ACHN (cell line): ENCODE results near the gene RNF220.

Experiments
- DNase-seq: peaks from one replicate; pipeline ENCODE4 v3.0.0-alpha.2; 2015
- in situ Hi-C: cut with HindIII; loops from 2 replicates; pipeline ENCODE4 v1.10.0; 2017; ENCODE audit warnings: low sequenced_read_pairs, low pct_ligation_motif_present, low pct_unique_long_range_greater_than_20kb

Gene RNF220

DNA sequence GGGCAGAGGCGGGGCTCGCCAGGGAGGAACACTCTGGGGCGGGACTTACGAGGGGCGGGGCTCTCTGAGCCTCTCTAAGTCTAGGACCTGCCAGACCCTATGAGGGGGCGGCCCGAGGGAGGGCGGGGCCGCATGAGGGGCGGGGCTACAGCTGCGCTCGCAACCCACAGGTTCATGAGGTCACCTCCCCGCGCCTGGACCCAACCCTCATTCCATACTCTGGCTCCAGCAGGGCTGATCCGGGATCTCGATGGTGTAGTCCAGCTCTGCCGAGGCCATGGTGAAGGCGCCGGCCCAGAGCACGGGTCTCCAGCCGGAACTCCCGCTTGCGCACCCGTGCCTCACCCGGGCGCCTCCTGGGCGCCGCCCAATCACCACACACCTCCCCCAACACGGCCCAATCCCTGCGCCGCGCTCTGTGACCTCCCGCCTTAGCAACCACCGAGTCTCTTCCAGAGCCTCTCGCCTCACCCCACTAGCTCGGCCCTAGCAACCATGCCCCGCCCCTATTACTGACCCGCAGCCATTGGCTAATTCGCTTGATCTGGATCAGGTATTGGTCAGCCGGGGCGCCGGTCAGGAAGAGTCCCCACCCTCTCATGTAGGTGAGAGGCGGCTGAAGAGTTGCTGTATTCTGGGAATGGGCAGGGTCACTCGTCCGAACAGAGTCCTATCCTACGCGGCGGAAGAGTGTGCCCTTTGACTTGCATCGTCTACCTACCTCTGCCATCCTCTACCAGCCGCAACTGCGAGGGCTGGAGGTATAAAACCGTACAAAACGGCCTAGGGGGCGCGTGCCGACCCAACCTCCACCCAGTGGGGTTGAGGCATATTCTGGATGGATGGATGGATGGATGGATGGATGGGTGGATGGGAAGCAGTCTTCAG, 269.3 kb downstream of the RNF220 start, which contains the start of the genes ARMH1 and TMEM53:
Gene ARMH1 (plus strand): TSS at position 602 of the 888 bp plus-strand sequence. CDS start 14,984 bp downstream, outside the sequence.
Gene TMEM53 (minus strand): TSS at position 369 of the 888 bp plus-strand sequence. CDS start 90 bp downstream, at position 279.
- in situ Hi-C loops = no loop called here
- peak; percentile 98 for DNase-seq

DNA sequence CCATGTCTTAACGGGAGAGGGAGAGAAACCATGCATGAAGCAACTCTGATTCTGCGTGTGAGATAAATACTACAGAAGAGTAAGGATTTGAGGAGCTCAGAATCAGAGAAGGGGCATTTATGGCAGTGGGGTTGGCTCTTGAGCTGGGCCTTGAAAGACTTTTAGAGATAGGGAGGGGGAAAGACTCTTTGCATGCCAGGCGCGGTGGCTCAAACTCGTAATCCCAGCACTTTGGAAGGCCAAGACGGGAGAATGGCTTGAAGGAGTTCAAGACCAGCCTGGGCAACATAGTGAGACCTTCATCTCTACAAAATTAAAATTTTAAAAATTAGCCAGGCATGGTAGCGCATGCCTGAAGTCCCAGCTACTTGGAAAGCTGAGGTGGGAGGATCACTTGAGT, 270.1 kb downstream of the RNF220 start:
- no peak for DNase-seq
- in situ Hi-C loops = no loop called here

DNA sequence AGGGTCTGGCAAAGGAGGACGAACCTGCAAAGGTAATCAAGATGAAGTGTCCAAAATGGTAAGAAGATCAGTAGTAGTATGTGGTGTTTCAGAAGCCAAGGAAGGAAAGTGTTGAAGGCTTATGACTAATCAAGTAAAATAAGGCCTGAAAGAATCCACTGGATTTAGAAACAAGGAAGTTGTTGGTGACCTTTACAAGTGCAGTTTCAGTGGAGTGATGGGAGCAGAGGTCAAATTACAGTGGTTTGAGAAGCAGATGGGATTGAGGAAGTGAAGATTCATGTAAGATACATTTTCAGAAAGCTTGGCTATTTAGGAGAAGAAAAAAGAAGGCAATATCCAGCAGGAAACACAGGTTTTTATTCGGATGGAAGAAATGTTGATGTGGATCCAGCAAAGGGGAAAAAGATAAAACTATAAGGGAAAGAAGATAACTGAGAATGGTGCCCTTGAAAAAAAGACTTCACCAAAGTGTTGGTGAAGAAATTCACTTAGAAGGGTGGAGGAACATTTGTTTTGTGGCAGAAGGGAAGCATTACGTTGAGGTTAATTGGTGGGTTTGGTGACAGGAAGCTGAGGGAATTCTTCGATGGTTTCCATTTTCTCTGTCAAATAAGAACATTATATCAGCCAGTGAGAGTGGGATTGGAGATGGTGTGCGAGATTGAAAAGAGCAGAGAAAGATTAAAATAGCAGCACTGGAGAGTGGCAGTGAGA, 271.6 kb downstream of the RNF220 start:
- in situ Hi-C loops = no loop called here
- no peak for DNase-seq

DNA sequence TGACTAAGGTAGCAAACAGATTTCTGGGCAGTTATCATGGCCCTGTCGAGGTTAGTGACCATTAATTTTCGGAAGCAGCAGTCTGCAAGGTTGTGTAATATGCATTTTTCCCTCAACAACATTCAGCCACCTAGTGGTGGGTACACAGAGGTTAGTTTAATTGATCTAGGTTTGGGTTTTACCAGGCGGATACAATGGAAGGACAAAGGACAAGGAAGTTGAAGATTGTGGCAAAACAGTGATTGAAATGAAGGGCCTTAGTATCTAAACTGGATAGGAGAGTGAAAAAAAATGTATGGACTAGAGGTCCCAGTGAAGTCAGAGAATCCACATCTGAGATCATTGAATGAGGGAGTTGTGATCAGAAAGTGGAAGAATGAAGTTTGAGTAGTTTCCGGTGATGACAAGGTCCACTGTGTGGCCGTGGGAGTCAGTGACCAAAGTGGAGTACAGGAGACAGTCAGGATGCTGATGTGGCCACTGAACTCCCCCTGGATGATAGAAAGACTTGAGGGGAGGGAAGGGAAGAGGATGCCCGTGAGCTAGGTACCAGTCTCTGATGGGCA, 272.2 kb downstream of the RNF220 start:
- in situ Hi-C loops = no loop called here
- DNase-seq = peak; percentile 40

DNA sequence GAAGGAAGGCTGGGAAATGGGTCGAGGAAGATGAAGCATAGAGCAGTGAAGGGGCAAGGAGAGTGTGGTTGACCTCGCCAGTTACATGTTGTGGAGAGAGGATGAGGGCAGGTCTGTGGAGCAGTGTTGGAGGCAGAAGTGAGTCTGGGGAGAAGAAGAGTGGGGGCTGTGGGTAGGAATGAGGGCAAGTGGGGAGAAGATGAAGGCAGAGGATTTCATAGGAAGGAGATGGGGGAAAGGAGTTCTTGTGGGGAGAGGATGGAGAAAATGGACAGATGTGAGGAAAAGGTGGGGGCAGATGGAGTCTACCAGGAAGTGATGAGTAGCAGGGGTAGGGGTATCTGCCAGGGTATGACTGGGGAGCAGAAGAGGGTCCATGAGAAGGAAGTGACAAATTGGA, 273.1 kb downstream of the RNF220 start:
- no peak for DNase-seq
- in situ Hi-C loops = no loop called here

DNA sequence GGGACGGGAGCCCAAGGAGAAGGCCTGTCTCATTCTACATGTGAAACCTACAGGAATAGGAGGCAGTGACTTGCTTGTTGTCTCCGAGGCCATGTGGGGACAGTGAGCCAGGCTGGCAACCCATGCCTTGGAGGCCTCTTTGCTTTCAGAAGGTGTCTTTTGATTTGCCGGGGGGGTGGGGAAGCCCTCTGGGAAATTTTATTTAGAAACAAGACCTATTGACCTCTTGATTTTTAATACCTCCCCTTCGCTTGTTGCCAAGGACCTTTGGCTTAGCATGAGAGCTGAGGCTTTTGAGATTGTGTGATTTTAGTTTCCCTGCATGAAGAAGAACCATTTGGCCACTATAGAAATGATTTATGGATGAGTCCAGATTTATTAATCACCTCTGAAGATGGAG, 273.6 kb downstream of the RNF220 start:
- in situ Hi-C loops = no loop called here
- DNase-seq = no peak

DNA sequence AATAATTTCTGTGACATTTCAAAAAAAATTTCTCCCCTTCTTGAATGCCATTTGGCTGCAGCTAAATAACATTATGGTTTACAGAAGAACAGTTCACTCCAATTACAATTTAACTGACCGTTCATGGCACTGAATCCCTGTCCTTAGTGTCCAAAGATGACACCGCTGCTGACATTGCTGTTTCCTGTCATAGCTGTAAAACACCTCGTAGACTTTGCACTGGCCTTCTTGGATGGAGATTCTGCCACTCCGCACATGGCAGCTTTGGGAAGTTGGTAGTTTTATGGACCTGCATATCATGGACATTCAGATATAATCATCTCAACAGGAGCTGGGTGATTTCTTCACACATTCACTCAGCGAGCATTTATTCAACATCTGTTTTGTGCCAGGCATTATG, 274.4 kb downstream of the RNF220 start:
- no peak for DNase-seq
- in situ Hi-C loops = no loop called here

DNA sequence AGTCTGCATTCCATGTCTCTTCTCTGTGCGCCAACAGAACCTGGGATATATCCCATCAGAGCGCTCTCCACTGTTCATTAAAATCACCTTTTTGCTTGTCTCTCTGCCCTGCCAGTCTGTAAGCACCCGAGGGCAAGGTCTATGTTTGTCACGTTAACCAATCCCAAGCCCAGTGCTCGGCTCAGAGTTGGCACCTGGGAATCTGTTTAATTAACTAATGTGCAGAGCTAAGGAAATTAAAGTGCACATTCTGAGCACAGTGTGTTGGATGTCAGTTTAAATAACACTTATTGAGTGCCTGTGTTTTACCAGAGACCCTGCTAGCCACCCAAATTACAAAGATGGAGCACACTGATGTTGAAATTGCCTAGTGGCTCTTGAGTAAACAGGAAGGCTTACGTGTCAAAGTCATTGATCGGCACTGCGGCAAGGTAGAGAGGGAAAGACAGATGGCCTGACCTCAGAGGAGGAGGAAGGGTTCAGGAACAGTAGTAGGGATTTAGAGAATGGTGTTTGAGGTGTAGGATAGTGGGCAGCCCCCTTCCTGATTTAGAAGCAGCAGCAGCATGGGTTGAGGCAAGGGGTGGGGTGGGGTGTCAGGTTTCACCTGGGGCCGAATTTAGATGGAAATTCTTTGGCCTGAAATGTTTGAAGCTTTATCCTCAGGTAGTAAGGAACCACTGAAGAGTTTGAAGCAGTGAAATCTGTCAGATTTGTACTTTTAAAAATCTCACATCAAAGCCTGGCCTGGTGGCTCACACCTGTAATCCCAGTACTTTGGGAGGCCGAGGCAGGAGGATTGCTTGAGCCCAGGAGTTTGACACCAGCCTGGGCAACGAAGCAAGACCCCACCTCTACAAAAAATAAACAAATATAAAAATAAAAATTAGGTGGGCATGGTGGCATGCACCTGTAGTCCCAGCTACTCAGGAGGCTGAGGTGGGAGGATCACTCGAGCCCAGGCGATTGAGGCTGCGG, 277.1 kb downstream of the RNF220 start:
- DNase-seq = no peak
- in situ Hi-C loops = no loop called here

DNA sequence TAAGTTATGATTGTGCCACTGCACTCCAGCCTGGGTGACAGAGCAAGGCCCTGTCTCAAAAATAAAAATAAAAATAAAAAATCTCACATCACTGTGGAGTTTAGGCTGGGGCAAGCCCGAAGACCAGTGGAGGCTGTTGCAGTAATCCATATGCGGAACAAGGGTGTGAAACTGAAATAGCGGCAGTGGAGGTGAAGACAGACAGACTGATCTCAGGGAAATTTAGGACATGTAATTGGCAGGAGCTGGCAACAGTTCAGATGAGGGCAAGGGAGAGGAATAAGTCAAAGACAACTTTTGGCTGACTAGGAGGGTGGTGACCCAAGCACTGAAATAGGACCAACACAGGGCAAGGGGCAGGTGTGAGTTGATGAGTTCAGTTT, 277.8 kb downstream of the RNF220 start:
- in situ Hi-C loops = no loop called here
- no peak for DNase-seq

DNA sequence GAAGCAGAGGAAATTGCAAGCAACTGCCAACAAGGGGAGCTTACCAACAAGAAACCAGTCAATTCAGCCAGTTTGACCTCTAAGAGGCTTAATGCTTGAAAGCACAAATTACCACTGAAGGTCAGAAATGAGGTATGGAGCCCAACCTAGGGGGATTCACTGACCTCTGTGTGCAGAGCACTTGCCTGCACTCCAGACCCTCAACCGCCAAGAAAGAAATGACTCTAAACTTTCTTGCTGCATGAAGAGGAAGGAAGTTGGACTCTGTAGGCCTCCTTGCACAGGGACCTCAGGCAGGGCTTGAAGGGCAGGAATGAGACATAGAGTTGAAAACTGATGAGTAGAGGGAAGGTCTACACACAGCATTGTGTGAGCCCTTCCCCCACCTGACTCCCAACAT, 279.5 kb downstream of the RNF220 start:
- in situ Hi-C loops = no loop called here
- DNase-seq = no peak

DNA sequence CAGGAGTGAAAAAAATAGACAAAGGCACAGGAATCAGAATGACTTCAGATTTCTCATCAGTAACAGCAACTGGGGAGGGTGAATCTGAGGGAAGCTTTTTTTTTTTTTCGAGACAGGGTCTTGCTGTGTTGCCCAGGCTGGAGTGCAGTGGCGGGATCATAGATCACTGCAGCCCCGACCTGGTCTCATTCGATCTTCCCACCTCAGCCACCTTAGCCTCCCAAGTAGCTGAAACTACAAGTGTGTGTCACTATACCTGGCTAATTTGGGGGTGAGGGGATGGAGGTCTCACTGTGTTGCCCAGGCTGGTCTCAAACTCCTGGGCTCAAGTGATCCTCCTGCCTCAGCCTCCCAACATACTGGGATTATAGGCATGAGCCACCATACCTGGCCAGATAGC, 280.2 kb downstream of the RNF220 start:
- in situ Hi-C loops = no loop called here
- no peak for DNase-seq

DNA sequence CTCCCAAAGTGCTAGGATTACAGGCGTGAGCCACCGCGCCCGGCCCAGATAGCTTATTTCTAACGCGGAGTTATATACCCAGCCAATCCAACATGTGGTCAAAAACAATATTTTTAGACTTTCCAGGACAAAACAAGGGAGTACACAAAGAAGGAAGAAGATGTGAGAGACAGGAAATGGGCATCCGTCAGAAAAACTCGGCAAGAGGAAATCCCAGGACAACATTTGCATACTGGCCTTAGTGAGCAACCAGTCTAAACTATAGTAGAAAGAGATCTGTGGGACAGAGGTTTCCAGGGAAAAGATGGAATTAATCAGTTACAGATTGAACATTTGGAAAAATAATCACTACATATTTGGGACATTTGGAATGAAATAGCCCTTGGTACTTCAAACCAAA, 280.8 kb downstream of the RNF220 start:
- in situ Hi-C loops = no loop called here
- no peak for DNase-seq

DNA sequence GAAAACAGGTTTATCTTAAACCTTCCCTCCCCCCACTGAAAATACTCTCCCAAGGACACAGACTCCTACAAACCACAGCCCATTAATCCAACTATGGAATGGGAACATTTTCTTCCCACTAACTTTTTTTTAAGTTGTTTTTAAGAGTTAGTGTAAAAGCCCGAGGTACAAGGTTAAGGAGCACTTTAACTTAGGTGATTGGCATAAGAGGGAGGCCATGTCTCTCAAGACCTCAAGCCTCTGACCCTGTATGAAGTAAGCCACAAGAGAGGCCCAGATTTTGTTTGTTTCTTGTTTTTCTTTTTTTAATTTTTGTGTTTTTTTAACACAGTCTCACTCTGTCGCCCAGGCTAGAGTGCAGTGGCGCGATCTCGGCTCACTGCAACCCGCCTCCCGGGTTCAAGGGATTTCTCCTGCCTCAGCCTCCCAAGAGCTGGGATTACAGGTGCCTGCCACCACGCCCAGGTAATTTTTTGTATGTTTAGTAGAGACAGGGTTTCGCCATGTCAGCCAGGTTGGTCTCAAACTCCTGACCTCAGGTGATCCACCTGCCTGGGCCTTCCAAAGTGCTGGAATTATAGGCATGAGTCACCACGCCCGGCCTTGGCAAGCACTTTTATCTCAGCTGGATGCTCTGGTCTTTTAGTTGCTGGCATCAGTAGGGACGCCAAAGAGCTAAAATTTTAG, 283.8 kb downstream of the RNF220 start:
- no peak for DNase-seq
- in situ Hi-C loops = no loop called here

DNA sequence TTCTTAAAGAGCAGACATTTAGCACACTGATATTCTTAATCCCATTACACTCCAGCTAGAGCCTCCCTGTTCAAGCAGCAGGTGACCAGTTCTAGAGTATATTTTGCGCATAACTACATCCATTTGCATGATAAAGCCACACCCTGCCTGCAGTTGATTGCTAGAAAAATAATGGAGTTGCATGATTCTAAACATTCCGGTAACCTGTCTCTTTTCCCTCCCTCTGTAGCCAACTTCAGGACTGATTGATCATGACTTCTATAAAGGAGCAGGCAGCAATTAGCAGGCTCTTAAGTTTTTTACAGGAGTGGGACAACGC, 284.4 kb downstream of the RNF220 start:
- in situ Hi-C loops = no loop called here
- DNase-seq = no peak

DNA sequence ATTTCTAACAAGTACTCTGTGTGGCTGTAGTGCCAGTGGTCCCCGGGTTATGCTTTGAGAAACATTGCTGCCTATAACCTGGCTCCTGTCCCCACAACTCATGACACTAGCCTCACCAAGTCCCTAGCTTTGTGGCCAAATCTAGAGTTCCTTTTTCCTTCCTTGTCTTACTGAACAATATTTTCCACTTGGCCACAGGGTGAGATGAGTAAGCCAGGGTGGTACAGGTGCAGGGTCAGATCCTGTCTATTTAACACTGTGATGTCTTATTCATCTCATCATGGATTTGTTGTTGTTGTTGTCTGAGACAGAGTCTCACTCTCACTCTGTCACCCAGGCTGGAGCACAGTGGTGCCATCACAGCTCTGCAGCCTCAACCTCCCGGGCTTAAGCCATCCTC, 288.1 kb downstream of the RNF220 start:
- no peak for DNase-seq
- in situ Hi-C loops = no loop called here

DNA sequence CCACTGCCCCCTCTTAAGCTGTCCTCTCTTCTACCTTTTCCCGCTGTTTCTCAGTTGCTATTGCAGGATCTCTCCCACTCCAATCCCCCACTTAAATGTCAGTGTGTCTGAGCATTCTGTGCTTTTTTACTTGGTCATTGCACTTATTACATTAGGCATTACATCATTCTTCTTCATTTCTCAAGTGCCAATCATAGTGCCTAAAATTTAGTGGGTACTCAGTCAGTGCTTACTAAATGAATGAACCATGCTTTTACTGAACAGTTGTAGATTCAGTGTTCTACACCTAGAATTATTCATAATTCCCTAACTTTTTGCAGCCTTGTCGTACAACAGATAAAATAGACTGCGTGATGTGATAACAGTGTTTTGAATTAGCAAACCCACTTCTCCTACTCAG, 288.8 kb downstream of the RNF220 start:
- in situ Hi-C loops = no loop called here
- no peak for DNase-seq

DNA sequence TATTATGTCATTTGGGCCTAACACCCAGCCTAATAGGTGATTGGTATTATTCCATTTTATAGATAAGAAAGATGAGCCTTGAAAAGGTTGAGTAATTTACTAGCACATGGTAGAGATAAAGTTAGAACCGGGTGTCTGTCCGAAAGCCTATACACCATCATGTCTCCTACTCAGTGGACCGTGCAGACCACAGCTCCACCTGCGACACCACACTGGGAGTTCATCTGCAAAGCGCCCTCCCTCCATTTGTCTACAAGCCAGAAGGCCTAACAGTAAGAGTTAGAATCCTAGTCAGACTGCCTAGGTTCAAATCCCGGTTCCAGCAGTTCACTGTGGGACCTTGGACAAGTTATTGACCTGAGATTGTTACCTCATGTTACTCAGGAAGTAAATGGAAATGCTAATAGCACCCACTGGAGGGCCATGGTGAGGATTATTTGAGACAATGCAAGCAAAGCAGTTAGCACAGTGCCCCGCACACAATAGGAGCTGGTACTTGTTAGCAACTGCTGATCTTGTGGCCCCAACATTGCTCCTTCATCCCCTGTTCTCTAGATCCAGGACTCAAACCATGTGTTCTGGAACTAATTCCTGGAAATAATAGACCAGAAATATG, 289.9 kb downstream of the RNF220 start:
- DNase-seq = no peak
- in situ Hi-C loops = no loop called here

DNA sequence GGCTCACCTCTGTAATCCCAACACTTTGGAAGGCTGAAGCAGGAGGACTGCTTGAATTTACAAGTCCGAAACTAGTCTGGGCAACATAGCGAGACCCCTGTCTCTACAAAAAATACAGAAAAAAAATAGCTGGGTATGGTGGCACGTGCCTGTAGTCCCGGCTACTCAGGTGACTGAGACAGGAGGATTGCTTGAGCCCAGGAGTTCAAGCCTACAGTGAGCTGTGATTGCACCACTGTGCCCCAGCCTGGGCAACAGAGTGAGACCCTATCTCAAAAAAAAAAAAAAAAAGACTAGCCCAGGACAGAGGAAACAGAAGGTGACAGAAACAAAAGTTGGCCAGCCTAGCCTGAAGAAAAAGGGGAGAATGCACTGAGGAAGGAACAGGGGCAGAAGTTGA, 290.6 kb downstream of the RNF220 start:
- no peak for DNase-seq
- in situ Hi-C loops = no loop called here
